ENCODE results near the gene ASPSCR1. TPM values are rescaled to one million over a fixed set of nuclear protein-coding genes. Genes with fewer than 3 reads are reported as not detected.

ASPSCR1 gene
- total and polyA plus RNA-seq, 8 donors = 12.2 to 78.8 (median 17.8) TPM

DNA sequence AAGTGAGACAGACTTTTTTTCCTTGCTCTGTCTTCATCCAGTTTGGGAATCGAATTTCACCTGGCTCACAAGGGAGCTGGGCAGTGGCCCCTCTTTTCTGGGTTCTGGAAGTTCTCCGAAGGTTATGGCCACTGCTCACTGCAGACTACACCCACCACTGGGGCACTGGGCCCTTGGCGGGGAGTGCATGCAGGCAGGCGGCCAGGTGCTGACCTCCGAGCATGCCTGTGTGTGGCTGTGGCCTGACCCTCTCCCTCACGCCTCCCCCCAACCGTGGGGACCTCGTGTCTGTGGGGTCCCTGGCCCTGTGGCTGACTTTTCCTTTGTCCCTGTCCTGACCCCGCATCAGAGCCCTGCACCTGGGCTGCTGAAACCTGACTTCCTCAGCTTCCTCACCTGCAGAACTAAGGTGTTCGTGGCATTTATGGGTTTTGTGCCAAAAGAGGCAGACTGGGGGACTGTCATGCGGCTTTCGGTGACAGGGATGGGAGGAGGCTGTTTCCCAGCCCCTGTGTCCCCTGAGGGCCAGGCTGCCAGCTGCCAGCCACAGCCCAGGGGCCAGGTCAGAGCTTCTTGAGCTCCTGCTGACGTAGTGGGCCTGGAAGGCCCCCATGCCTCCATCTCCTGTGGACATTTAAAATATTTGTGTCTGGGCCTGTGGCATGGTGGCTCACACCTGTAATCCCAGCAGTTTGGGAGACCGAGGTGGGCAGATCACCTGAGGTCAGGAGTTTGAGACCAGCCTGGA, 21.4 kb downstream of the ASPSCR1 start:
- DNase-seq (no peak), ATAC-seq (no peak), FAIRE-seq (no peak)
- Histone ChIP-seq H3K4me3 (no peak overlapping the region), H3K36me3 (no peaks in the 10 kb centered on the region), H3K27ac (no peak overlapping the region), H3K4me1 (no peaks in the 10 kb centered on the region), H3K9me3 (no peaks in the 10 kb centered on the region), H3K27me3 (no peaks in the 10 kb centered on the region)
- intact Hi-C loops (cut with DNase I) = no loop called here
- TF ChIP-seq CTCF (IDR thresholded peaks at IDR 0.05) = no peak
- 89 to 94% methylated on average over 14 of the region's 14 CpGs for WGBS, 2 donors

GRCh38 chr17:81999587-81999975, 22.2 kb downstream of the ASPSCR1 start:
- no peak for TF ChIP-seq CTCF (IDR thresholded peaks at IDR 0.05)
- DNase-seq (no peak), ATAC-seq (no peak), FAIRE-seq (no peak)
- Histone ChIP-seq H3K4me3 (no peak overlapping the region), H3K9me3 (no peaks in the 10 kb centered on the region), H3K36me3 (no peaks in the 10 kb centered on the region), H3K4me1 (no peaks in the 10 kb centered on the region), H3K27me3 (no peaks in the 10 kb centered on the region), H3K27ac (no peak overlapping the region)
- WGBS, 2 donors = 90 to 92% methylated on average over 12 of the region's 12 CpGs
- intact Hi-C loops (cut with DNase I) = no loop called here

DNA sequence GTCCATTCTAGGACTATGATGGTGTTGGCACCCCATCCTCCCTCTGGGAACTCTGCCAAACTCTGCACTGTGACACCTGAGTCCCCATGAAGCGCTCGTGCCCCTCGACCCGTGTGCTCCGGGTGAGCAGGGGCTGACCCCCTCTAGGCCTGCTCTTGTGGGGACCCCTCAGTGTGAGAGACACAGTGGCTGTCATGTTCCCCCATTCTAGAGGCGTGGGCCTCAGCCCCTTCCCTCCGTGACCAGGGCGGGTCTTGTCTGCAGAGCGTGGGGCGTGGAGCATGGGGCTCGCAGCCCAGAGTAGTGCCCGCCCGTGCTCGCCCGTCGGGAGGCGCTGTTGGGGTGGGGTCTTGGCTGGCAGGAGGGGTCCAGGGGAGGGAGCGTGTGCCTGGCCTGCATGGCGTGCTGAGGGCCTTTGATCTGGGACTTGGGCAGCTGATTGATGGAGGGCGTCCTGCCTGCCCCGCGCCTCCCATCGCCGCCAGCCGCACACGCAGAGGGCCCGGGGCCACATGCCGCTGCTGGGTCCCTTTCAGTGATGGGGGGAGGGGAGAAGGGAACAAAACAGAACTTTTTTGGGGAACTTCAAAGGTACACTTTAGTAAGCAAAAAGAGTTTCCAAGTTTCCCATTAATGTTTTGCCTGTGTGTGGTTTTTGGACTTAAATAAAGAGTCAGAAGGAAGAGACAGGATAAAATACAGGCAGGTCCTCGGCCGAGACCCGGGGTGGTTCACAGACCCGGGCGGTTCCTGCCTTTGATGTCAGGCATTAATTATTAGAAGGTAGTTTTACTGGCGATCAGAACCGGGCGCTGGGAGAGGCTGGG, 22.8 kb downstream of the ASPSCR1 start:
- H3K9me3 ChIP-seq = no peaks in the 10 kb centered on the region
- no peaks in the 10 kb centered on the region for H3K36me3 ChIP-seq
- 81 to 86% methylated on average over 36 of the region's 36 CpGs for WGBS, 2 donors
- ATAC-seq (no peak), DNase-seq (peak in 2 of 6 donors; percentile 27 to 72), FAIRE-seq (no peak)
- H3K4me3 ChIP-seq = no peak overlapping the region
- H3K27me3 ChIP-seq = no peaks in the 10 kb centered on the region
- H3K27ac ChIP-seq = no peak overlapping the region
- intact Hi-C loops (cut with DNase I) = no loop called here
- no peaks in the 10 kb centered on the region for H3K4me1 ChIP-seq
- TF ChIP-seq CTCF (IDR thresholded peaks at IDR 0.05) = no peak

GRCh38 chr17:82000803-82001570, 23.6 kb downstream of the ASPSCR1 start:
- no peaks in the 10 kb centered on the region for H3K9me3 ChIP-seq
- H3K27me3 ChIP-seq = no peaks in the 10 kb centered on the region
- 83 to 85% methylated on average over 32 of the region's 32 CpGs for WGBS, 2 donors
- H3K36me3 ChIP-seq = no peaks in the 10 kb centered on the region
- intact Hi-C loops (cut with DNase I) = no loop called here
- H3K27ac ChIP-seq = no peak overlapping the region
- no peaks in the 10 kb centered on the region for H3K4me1 ChIP-seq
- no peak for TF ChIP-seq CTCF (IDR thresholded peaks at IDR 0.05)
- FAIRE-seq (no peak), ATAC-seq (no peak), DNase-seq (peak in 2 of 6 donors; percentile 28 to 69)
- H3K4me3 ChIP-seq = no peak overlapping the region
